HG03139 (cell line): Measurements from ENCODE around the gene PPP2R2C.
A peak's percentile ranks its signal among the peaks of the same experiment; 100 is the strongest.

Experiments used
- ATAC-seq: cut with Tn5 transposase; IDR thresholded peaks from one replicate; pipeline ENCODE4 v1.9.1; 2021; ENCODE audit not compliant: unreplicated experiment

Gene PPP2R2C

GRCh38 chr4:6291784-6292297 is 180.6 kb downstream of the PPP2R2C start:
- ATAC-seq: no peak

DNA sequence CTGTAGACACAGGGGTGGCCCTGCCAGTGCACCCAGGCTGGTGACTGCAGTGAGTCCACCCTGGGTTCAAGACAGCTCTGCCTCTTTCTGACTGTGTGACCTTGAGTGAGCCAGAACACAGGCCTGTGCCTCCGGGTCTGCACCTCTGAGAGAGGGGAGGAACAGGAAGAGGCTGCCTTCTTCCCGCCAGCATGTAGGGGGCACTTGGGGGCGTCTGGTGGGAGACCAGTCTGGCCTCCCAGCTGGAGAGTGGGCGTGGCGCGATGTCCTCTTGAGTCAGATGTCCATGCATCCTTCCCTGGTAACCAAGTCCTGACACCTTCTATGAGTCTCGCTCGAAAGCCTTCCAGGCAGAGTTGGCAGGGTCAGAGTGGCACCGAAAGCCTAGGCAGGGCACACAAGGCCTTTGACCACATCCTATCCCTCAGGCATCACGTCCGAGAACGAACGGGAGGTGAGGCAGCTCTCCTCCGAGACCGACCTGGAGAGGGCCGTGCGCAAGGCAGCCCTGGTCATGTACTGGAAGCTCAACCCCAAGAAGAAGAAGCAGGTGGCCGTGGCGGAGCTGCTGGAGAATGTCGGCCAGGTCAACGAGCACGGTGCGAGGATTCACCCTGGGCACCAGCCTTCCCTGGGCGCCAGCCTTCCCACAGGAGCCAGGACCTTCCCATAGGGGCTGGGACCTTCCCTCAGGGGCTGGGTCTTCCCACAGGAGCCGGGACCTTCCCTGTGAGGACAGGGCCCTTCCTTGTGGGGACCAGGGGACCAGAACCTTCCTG is 181.5 kb downstream of the PPP2R2C start:
- ATAC-seq: no peak

GRCh38 chr4:6290256-6290655 is 182.2 kb downstream of the PPP2R2C start:
- no peak for ATAC-seq

GRCh38 chr4:6288871-6289270 is 183.5 kb downstream of the PPP2R2C start:
- no peak for ATAC-seq

DNA sequence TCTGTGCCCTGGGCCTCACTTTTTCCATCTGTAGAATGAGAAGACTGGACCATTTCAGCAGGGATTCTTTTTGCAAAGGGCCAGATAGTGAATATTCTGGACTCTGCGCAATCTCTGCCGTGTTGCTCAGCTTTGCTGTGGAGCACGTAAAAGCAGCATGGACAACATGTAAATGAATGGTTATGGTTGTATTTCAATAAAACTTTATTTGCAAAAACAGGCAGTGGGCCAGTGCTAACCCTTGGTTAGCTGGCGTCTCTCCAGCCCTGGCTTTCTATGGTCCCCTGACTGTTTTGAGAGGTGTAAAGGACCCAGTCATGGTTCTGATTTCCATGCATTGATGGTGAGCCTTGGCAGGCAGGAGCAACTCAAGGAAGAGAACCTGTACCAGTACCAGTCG is 184.1 kb downstream of the PPP2R2C start:
- ATAC-seq: no peak

DNA sequence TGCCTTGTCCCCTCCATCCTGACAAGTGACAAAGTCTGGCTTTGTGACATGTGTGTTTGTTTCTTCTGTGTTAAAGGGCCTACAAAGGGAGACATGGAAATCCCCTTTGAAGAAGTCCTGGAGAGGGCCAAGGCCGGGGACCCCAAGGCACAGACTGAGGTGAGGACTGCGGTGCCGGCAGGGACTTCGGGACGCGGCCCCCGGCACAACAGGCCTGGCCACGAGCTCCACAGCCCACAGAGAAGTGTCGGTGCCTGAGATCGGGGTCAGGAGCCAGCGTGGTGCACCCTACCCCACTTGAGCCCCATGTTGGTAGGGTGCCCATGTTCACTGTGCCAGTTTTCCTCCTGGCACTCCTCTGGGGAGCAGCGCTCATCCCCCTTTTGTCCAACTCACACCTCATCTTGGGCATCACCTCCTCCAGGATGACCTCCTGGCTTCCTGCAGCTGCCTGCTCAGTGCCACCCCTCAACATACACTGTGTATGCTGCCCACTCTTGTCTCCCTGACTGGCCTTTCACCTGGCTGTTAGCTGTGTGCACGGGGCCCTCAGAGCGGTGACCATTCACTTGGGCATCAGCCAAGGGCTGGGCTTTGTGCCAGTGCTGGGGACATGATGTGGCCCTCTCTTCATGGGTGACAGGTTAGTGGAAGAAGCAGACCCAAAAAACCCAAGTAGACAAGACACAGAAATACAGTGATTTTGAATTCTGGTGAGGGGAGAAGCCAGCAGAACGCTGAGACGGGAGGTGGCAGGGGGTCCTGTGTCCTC is 185.2 kb downstream of the PPP2R2C start:
- no peak for ATAC-seq

DNA sequence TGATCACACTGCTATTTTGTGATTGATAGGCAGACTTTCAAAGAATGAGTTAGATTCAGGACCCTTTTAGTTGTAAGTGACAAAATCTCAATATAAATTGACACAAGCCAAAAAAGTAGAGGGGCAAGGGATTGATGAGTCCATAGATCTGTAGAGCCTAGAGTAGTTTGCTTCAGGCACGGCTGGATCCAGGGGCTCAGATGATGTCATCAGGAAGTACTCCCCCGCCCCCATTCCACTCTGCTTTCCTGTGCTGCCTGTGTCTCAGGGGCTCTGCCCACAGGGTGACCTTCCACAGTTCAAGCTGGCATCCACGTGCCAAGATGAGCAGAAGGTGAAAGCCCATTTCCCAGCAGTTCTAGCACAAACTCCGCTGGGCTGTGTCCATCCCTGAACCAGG is 189.1 kb downstream of the PPP2R2C start:
- no peak for ATAC-seq

- no peak for ATAC-seq
Measured at GRCh38 chr4:6282314-6282771, 190.1 kb downstream of the PPP2R2C start.

DNA sequence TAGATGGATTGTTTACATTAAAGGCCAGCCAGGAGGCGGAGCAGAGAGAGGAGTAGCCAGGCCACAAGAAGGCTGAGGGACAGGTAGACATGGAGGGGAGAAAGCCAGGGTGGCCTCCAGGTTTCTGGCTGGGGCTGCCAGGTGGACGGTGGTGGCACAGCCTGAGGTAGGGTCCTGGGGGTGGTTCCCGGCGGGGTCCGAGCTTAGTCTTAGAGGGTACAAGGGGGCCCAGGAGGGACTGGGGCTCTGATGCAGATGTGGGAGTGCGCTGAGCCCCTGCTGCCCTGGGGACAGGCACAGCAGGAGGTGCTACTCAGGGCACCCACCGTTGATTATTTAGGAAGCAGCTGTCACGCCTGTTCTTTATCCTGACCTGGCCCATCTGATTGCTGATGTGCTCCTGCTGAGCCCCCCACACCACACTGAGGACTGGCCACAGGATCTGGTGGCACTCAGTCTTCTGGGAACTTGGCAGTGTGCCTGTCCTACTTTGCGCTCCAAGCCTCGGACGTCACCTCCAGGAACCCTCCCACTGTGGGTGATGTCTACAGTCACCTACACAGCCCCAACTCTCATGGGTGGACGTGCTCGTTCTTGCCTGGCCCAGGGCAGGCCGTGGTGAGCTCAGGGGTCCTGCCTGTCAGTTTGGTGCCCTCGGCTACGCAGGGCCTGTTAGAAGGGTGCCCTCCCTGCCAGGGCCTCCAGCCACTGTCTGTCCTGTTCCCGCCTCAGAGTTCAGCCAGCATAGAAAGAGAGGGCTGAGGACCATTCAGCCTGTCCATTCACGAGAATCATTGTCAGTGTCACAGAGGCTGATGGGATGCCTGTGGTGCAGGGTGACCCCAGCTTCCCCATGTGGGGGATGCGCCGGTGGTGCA is 190.7 kb downstream of the PPP2R2C start:
- ATAC-seq: no peak

DNA sequence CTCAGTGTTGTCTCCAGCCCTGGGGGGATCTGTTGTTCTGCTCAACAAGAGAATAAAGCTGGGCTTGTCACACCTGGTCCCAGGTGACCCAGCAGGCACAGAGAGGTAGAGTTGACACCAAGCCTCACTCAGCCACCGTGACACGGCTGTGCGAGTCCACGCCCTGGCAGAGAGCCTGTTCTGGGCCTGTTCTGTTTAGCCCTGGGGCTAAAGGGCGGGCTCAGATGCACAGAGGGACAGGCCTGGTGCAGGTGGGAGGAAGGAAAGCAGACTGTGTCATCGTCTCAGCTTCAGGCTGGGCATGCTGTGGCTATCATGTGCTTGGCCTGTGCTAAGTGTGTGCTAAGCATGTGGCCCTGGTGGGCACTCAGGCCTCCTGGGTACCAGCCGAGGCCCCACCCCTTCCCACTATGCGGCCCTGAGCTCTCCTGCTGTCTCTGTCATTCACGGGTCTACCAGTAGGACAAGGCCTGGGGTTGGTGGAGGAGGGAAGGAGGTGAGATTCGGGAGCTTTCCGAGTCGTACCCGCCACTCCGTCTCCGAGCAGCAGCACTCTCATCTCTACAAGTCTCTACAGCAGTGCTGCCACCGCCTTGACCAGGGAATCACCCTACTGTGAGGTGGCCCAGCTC is 191.9 kb downstream of the PPP2R2C start:
- ATAC-seq: no peak

- no peak for ATAC-seq
Measured at GRCh38 chr4:6279582-6280289, 192.7 kb downstream of the PPP2R2C start.

GRCh38 chr4:6278801-6279197 is 193.6 kb downstream of the PPP2R2C start:
- ATAC-seq: peak; percentile 93

GRCh38 chr4:6277935-6278800 is 194.2 kb downstream of the PPP2R2C start:
- peak; percentile 4 for ATAC-seq

DNA sequence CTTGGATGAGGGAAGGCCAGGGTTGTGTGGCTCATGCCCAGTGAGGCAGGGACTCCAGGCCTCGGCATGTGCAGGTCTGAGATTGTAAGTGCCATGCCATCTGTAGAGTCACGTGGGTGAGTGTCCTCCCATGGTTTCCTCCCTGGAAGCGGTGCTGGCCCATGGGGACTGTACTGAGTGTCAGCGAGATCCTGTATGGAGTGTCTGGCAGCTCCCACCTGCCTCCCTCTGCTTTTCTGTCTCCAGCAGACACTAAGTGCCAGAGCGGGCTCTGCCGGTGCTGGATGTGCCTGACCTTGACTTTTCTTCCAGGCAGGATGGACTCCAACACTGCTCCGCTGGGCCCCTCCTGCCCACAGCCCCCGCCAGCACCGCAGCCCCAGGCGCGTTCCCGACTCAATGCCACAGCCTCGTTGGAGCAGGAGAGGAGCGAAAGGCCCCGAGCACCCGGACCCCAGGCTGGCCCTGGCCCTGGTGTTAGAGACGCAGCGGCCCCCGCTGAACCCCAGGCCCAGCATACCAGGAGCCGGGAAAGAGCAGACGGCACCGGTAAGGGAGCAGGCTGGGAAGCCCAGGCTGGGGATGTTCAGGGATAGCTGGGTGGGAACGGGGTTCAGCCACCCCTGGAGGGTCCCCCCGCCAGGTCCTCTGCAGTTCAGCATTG is 195.1 kb downstream of the PPP2R2C start:
- ATAC-seq: no peak

- no peak for ATAC-seq
Measured at GRCh38 chr4:6275898-6276806, 196.3 kb downstream of the PPP2R2C start.

- no peak for ATAC-seq
Measured at GRCh38 chr4:6275351-6275750, 197.1 kb downstream of the PPP2R2C start.

DNA sequence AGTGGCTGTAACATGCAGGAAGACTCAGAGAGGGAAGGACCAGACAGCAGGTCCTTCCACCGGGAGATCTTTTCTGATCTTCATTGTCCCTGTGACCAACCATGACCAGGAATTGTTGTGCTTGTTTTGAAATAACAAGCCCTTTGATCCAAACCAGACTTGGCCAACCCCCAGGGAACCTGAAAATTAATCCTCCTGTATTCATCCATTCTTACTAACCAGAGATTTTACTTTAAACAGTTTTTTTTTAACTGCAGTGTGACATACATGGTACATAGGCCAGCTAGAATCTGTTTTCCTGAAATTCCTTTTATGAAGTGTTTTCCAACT is 198.8 kb downstream of the PPP2R2C start:
- no peak for ATAC-seq
